ENCODE data around the gene SLC44A1. TPM values are rescaled to one million over a fixed set of nuclear protein-coding genes. Genes with fewer than 3 reads are reported as not detected.
A peak's percentile ranks its signal among the peaks of the same experiment; 100 is the strongest.

SLC44A1 gene
- total RNA-seq, 2 experiments from 2014 or later = 26.6 to 71.6 TPM

DNA sequence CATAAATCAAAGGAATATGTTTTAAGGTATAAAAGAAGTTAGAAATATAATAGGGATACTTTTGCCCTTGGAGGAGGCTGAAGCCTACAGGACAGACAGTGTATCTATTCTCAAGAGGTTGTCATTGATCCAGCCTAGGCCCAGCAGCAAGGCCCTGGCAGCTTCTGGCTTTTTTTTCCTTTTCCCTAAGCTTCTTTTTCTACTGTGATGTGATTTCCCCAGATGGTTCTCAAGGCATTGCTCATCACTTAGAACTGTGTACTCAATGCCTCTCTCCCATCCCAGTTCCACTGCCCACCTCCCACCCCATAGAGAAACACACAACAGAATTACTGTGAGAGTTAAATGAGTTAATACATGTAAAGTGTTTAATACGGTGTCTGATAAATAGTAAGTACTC is 88.6 kb downstream of the SLC44A1 start:
- Histone ChIP-seq H3K4me1 (ENCODE audit: insufficient read depth, low read length, poor library complexity, severe bottlenecking) (peaks cover 38% of the 10 kb centered on the region), H3K9me2 (ENCODE audit: insufficient read depth, low read length) (no peaks in the 10 kb centered on the region), H4K20me1 (ENCODE audit: insufficient read depth, low read length) (no peaks in the 10 kb centered on the region), H3K4me3 (ENCODE audit: low read depth, low read length, poor library complexity, severe bottlenecking) (no peak overlapping the region), H3K9me3 (ENCODE audit: low read length) (no peaks in the 10 kb centered on the region), H2AFZ (ENCODE audit: low read length) (no peak overlapping the region), H3K79me2 (ENCODE audit: insufficient read depth, low read depth, low read length) (no peaks in the 10 kb centered on the region; the same call in 1 of the 2 replicates), H3K4me2 (ENCODE audit: low read length) (no peak overlapping the region), H3K27ac (ENCODE audit: low read depth, low read length, poor library complexity, severe bottlenecking) (no peak overlapping the region), H3K36me3 (ENCODE audit: insufficient read depth, low read length) (peaks cover 26% of the 10 kb centered on the region)
- TF ChIP-seq EZH2phosphoT487 (IDR thresholded peaks at IDR 0.05; ENCODE audit: borderline replicate concordance, low read depth, low read length) = no peak
- TF ChIP-seq CTCF (conservative IDR thresholded peaks at IDR 0.05; ENCODE audit: low read length) = no peak
- ChIA-PET POLR2A (interaction anchor here (3.4 kb wide), 1 partner anchor 24 kb away, joined by 12 read pairs; no protein-coding TSS in a partner anchor), CTCF (ENCODE audit: unreplicated experiment) (no interaction called here)
- intact Hi-C loops (cut with micrococcal nuclease; ENCODE audit: unreplicated experiment) = loop anchor here (5.0 kb wide), 2 partner anchors 54 to 76 kb away; no protein-coding TSS in a partner anchor
- BruUV-seq (replicated peaks) = no TSS peak
- no peak for DNase-seq (ENCODE audit: low spot score)

- ChIA-PET CTCF (ENCODE audit: unreplicated experiment) (no interaction called here), POLR2A (no interaction called here)
- TF ChIP-seq EZH2phosphoT487 (IDR thresholded peaks at IDR 0.05; ENCODE audit: borderline replicate concordance, low read depth, low read length) (no peak), CTCF (conservative IDR thresholded peaks at IDR 0.05; ENCODE audit: low read length) (no peak)
- Histone ChIP-seq H3K4me1 (ENCODE audit: insufficient read depth, low read length, poor library complexity, severe bottlenecking) (peaks cover 38% of the 10 kb centered on the region), H3K9me2 (ENCODE audit: insufficient read depth, low read length) (no peaks in the 10 kb centered on the region), H3K4me2 (ENCODE audit: low read length) (0 out of 2 replicates have a peak overlapping the region, but pooled peaks have one; percentile 2), H3K79me2 (ENCODE audit: insufficient read depth, low read depth, low read length) (no peaks in the 10 kb centered on the region; the same call in 1 of the 2 replicates), H3K9me3 (ENCODE audit: low read length) (no peaks in the 10 kb centered on the region), H3K36me3 (ENCODE audit: insufficient read depth, low read length) (peaks cover 33% of the 10 kb centered on the region), H2AFZ (ENCODE audit: low read length) (no peak overlapping the region), H4K20me1 (ENCODE audit: insufficient read depth, low read length) (no peaks in the 10 kb centered on the region), H3K27ac (ENCODE audit: low read depth, low read length, poor library complexity, severe bottlenecking) (no peak overlapping the region), H3K4me3 (ENCODE audit: low read depth, low read length, poor library complexity, severe bottlenecking) (no peak overlapping the region)
- intact Hi-C loops (cut with micrococcal nuclease; ENCODE audit: unreplicated experiment) = loop anchor here (5.0 kb wide), 2 partner anchors 53 to 77 kb away; no protein-coding TSS in a partner anchor
- BruUV-seq (replicated peaks) = no TSS peak
- DNase-seq (ENCODE audit: low spot score) = no peak
These were observed 89.4 kb downstream of the SLC44A1 start for GRCh38 chr9:105333811-105334210.

- H3K36me3 ChIP-seq (ENCODE audit: insufficient read depth, low read length) = peaks cover 37% of the 10 kb centered on the region
- H3K9me3 ChIP-seq (ENCODE audit: low read length) = no peaks in the 10 kb centered on the region
- intact Hi-C loops (cut with micrococcal nuclease; ENCODE audit: unreplicated experiment) = no loop called here
- POLR2A ChIA-PET = no interaction called here
- no peaks in the 10 kb centered on the region for H4K20me1 ChIP-seq (ENCODE audit: insufficient read depth, low read length)
- no peak for DNase-seq (ENCODE audit: low spot score)
- BruUV-seq (replicated peaks) = no TSS peak
- H3K9me2 ChIP-seq (ENCODE audit: insufficient read depth, low read length) = no peaks in the 10 kb centered on the region
- H2AFZ ChIP-seq (ENCODE audit: low read length) = no peak overlapping the region
- peaks cover 13% of the 10 kb centered on the region for H3K4me1 ChIP-seq (ENCODE audit: insufficient read depth, low read length, poor library complexity, severe bottlenecking)
- H3K4me3 ChIP-seq (ENCODE audit: low read depth, low read length, poor library complexity, severe bottlenecking) = no peak overlapping the region
- CTCF ChIA-PET (ENCODE audit: unreplicated experiment) = no interaction called here
- no peak overlapping the region for H3K27ac ChIP-seq (ENCODE audit: low read depth, low read length, poor library complexity, severe bottlenecking)
- no peaks in the 10 kb centered on the region for H3K79me2 ChIP-seq (ENCODE audit: insufficient read depth, low read depth, low read length)
- no peak for TF ChIP-seq CTCF (conservative IDR thresholded peaks at IDR 0.05; ENCODE audit: low read length)
- no peak for TF ChIP-seq EZH2phosphoT487 (IDR thresholded peaks at IDR 0.05; ENCODE audit: borderline replicate concordance, low read depth, low read length)
- no peak overlapping the region for H3K4me2 ChIP-seq (ENCODE audit: low read length)
These were observed 93.9 kb downstream of the SLC44A1 start for GRCh38 chr9:105338308-105338707.

Measured in OCI-LY7 (cell line).